Dermis microvascular lymphatic vessel endothelial cell (primary cell): ENCODE data around the gene GNPTAB. TPM values are rescaled to one million over a fixed set of nuclear protein-coding genes. Genes with fewer than 3 reads are reported as not detected.

ENCODE experiments used
- DNase-seq, 2 donors: peaks; one replicate each; pipeline versions ENCODE4 v3.0.0 to v3.0.0-alpha.2; 2010; ENCODE audit warnings: low read depth in 2 of 2
- total RNA-seq: library from RNA; depleted of rRNA; stranded (reverse); fragments of >200 nt; gene quantifications from 2 replicates; pipeline ENCODE4 v1.2.1, GENCODE V29; 2014

Gene GNPTAB
- total RNA-seq, 1 donor from 2014 or later, result 19.1 TPM

DNA sequence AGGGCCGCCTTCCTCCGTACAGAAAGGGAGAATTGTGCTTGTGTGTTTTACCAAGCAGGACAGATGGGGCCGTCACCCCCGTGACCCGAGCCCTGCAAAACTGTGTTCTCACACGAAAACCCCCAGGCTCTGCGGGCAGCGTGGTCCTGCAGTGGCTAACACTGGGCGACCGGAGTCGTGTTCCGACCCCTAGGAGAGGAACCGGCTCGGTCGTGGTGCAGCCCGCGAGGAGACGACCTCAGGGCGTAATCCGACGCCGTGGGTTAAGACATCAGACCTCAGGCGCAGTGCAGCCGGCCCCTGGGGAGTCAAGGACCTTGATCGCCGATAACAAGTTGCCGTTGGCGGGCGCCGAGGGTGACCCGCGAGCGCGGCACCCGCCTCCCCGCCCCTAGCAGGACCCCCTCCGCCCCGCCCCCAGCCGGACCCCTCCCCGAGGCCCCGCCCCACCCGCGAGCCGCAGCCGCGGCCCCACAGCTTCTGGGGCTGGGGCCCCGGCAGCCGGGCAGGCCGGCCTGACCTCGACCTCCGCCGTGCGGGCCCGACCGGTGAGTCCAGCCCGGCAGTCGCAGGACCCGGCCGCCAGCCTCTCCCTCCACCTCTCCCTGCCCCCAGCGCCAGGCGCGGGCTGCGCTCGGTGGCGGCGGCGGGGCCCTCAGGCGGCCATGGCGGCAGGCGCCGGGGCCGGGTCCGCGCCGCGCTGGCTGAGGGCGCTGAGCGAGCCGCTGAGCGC, 133.4 kb downstream of the GNPTAB start, which contains the start of gene CHPT1:
Gene CHPT1, plus strand, starts transcription at position 444 of the 733 bp plus-strand sequence. Its CDS starts 222 bp downstream, at position 666.
- DNase-seq, result peak in 1 of 2 donors; percentile 50

DNA sequence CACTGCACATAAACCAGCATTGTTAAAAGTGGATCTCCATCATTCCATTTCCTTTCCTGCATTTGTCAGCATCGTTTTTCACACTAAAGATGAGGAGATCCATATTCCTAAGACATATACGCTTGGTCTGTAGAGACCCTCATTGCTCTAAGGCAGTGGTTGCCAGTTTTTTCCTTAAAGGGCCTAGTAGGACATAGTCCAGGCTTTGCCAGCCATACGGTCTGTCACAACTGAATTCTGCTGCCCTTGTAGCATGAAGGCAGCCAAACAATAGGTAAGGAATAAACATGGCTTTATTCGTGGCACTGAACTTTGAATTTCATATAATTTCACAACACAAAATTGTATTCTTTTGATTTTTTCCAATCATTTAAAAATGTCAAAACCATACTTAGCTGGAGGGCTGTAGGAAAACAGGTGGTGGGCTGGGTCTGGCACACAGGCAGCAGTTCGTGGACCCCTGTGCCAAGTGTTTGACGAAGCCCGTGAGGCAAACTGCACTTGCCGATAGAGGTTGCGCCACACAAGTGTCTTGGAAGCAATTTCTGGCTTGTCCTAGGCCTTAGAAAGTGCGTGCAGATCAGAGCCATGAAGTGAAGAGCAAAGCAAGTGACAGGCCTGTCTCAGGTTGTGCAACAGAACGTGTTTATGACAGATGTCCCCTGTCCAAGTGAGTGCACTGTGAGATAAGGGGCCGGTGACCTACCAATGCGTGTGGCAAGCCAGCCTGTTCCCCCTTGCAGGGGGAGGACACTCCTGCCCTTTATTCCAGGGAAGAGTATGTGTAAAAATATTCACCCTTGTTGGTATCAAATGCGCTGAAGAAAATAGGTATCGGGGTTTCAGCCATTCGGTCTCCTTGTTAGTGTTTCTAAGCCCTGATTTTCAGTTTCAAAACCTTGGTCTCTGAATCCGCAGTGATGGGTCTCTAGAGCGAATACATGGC, 134.2 kb downstream of the GNPTAB start:
- DNase-seq, result peak in 1 of 2 donors; percentile 1

DNA sequence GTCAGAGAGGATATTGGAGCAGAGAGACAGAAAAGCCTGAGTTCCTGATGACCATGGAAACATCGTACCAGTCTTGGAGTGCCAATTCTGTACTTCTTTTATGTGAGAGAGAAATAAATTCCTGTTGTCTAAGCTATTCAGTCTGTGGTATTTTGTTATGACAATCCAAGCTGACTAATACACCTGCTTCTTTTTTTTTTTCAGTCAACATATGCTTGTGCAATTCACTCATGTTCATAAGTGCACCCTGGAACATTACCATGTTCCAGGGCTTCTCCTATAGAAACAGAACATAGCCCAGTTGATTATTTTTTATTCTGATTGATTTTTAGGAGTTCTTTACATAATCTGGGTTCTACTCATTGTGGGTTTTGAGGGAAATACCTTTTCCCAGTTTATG, 135.1 kb downstream of the GNPTAB start:
- no peak for DNase-seq

Other genes starting within 250 kb of the GNPTAB start
- not detected in 2 replicates for gene MYBPC1, start 236.0 kb downstream of the GNPTAB start, total RNA-seq
- 18.2 and 27.4 TPM in 2 replicates for gene CHPT1, start 133.3 kb downstream of the GNPTAB start, total RNA-seq
- gene SYCP3, start 91.5 kb downstream of the GNPTAB start, total RNA-seq, result under 0.01 TPM in 1 of 2 replicates, not detected in the other
- gene DRAM1, start 46.6 kb upstream of the GNPTAB start, total RNA-seq, result 31.5 and 32.4 TPM in 2 replicates
- gene WASHC3, start 231.0 kb upstream of the GNPTAB start, total RNA-seq, result 39.7 and 47.8 TPM in 2 replicates